GM23248 (cell line): ENCODE results near the gene SF3B3.

Experiments
- EZH2 ChIP-seq: fragments of 200-600 bp; sonication (generic); IDR thresholded peaks from 2 replicates; pipeline ENCODE4 v1.6.1; 2018; ENCODE audit warnings: antibody characterized with exemption, mild to moderate bottlenecking; ENCODE audit not compliant: insufficient read depth, poor library complexity, severe bottlenecking
- EZH2phosphoT487 ChIP-seq: fragments of 200-600 bp; sonication (generic); IDR thresholded peaks from 2 replicates; pipeline ENCODE4 v1.6.1; 2018; ENCODE audit warnings: antibody characterized with exemption, moderate library complexity, mild to moderate bottlenecking, low read depth; ENCODE audit not compliant: insufficient read depth

DNA sequence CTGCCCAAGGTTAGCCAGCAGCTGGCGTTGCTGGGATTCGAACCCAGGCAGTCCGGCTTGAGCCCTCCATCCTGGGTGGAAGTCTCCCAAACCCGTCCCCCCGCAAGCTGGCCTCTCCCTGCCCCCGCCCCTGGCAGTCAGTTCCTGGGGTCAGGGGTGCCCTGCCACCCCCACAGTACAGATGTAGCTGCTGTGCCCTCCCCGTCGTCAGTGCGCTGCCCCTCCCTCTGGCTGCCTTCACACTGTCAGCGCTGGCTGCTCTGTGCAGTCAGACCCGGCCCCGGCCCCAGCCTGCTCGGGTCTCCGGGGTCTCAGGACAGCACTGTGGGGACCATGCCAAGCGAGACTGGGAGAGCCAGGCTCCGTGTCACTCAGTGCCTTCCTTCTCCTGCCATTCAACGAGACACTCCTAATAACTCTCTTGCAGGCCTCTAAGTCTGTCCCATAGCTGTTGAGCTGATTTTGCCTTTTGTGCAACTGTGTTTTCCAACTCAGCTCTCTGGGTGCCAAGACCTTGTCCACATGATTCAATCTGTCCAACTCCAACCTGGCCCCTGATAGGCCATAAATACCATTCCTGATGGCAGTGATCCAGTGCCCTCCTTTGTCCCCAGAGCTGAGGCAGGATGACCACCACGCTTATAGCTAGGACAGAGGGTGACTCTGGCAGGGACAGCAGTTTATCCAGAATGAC is 67.3 kb downstream of the SF3B3 start:
- no peak for TF ChIP-seq EZH2phosphoT487
- TF ChIP-seq EZH2 = no peak
